GM12878 (cell line): Measurements from ENCODE around the gene SMIM7. TPM values are rescaled to one million over a fixed set of nuclear protein-coding genes. Genes with fewer than 3 reads are reported as not detected.
A peak's percentile ranks its signal among the peaks of the same experiment; 100 is the strongest.

Experiments used
- ATAC-seq: fragments of 200-7000 bp; cut with Tn5 transposase; 3 replicates; pipeline ENCODE4 v1.9.1; 2020; ENCODE audit warnings: mild to moderate bottlenecking, moderate library complexity
- BruUV-seq: library from RNA; stranded (reverse); fragments of 400-500 nt; replicated peaks from 2 replicates; lab custom pipeline; 2021; lab: Mats Ljungman, UMichigan
- CTCF ChIA-PET: fragments of 300-600 bp; sonication (Branson Sonifier 250); formaldehyde crosslinking; extraction: SDS; loops from one replicate; lab custom pipeline; 2021; ENCODE audit warnings: inconsistent platforms; lab: Yijun Ruan, JAX
- POLR2A ChIA-PET: fragments of 350-600 bp; formaldehyde crosslinking; extraction: SDS; loops from one replicate; lab custom pipeline; 2021; ENCODE audit warnings: inconsistent platforms; lab: Charles Lee
- RAD21 ChIA-PET: fragments of 300-600 bp; sonication (Branson Sonifier 250); formaldehyde crosslinking; loops from one replicate; lab custom pipeline; 2023; ENCODE audit warnings: antibody characterized with exemption; ENCODE audit not compliant: unreplicated experiment; lab: Charles Lee
- SMC1A ChIA-PET: fragments of 300-600 bp; sonication (Branson Sonifier 250); formaldehyde crosslinking; loops from one replicate; lab custom pipeline; 2023; ENCODE audit not compliant: unreplicated experiment, uncharacterized antibody; lab: Charles Lee
- DNase-seq: peaks from one replicate; pipeline ENCODE4 v3.0.0-alpha.2; 2011; ENCODE audit warnings: low read depth, low spot score
- FAIRE-seq: peaks from 3 replicates; lab custom pipeline; 2011; peaks lifted over from hg19 to GRCh38; lab: Jason Lieb, UNC
- H2AFZ ChIP-seq: 2 replicates; pipeline ENCODE4 v1.6.0; 2011; ENCODE audit warnings: low read depth, low read length, control low read depth; ENCODE audit not compliant: control insufficient read depth
- H3K27ac ChIP-seq: 2 replicates; pipeline ENCODE4 v1.5.1; 2011; ENCODE audit warnings: control low read depth; ENCODE audit not compliant: control insufficient read depth, insufficient read depth
- H3K27me3 ChIP-seq, 2 experiments: replicated peaks in 1 of 2; 2 replicates each; pipeline versions ENCODE4 v1.6.0 to v1.6.1; 2011; ENCODE audit warnings: low read length in 1 of 2; ENCODE audit not compliant: control insufficient read depth in 2 of 2, insufficient read depth in 2 of 2
- H3K36me3 ChIP-seq, 2 experiments: 2 replicates each; pipeline ENCODE4 v1.5.1; 2011; ENCODE audit warnings: low read length in 1 of 2; ENCODE audit not compliant: control insufficient read depth in 2 of 2, insufficient read depth in 2 of 2
- H3K4me1 ChIP-seq: 2 replicates; pipeline ENCODE4 v1.6.1; 2011; ENCODE audit warnings: mild to moderate bottlenecking, low read length, moderate library complexity, mixed read lengths; ENCODE audit not compliant: control insufficient read depth, insufficient read depth
- H3K4me2 ChIP-seq: 2 replicates; pipeline ENCODE4 v1.6.0; 2011; ENCODE audit warnings: control low read depth; ENCODE audit not compliant: control insufficient read depth, insufficient read depth
- H3K4me3 ChIP-seq: fragments of 200-600 bp; sonication (generic); 2 replicates; pipeline ENCODE4 v1.5.1; 2016
- H3K79me2 ChIP-seq: 2 replicates; pipeline ENCODE4 v1.6.0; 2011; ENCODE audit warnings: low read length; ENCODE audit not compliant: control insufficient read depth, insufficient read depth
- H3K9ac ChIP-seq: 2 replicates; pipeline ENCODE4 v1.8.0; 2011; ENCODE audit warnings: low read length, control low read depth, mixed read lengths; ENCODE audit not compliant: control insufficient read depth, insufficient read depth
- H3K9me3 ChIP-seq: replicated peaks from 3 replicates; pipeline ENCODE4 v1.5.1; 2011; ENCODE audit warnings: mild to moderate bottlenecking, low read length; ENCODE audit not compliant: control insufficient read depth, insufficient read depth
- H4K20me1 ChIP-seq: 2 replicates; pipeline ENCODE4 v1.6.0; 2011; ENCODE audit not compliant: control insufficient read depth, insufficient read depth
- EGR1 ChIP-seq, 2 experiments: IDR thresholded peaks; 1 replicate in 1 of 2; 2 replicates in 1 of 2; pipeline ENCODE4 v1.6.1; 2011 to 2012; ENCODE audit warnings: low read depth in 2 of 2, low read length in 2 of 2, borderline replicate concordance in 1 of 2, mild to moderate bottlenecking in 1 of 2, moderate library complexity in 1 of 2
- IKZF1 ChIP-seq: fragments of 450-650 bp; conservative IDR thresholded peaks from 2 replicates; pipeline ENCODE4 v1.6.1; 2017; ENCODE audit warnings: antibody characterized with exemption, mild to moderate bottlenecking
- SIX5 ChIP-seq: IDR thresholded peaks from 2 replicates; pipeline ENCODE4 v1.6.1; 2011; ENCODE audit warnings: mild to moderate bottlenecking, low read depth, low read length, moderate library complexity; ENCODE audit not compliant: severe bottlenecking
- WGBS: methylation state at CpG from one replicate; pipeline ENCODE4 v1.1.6; 2016; ENCODE audit warnings: low lambda C conversion rate; ENCODE audit not compliant: insufficient replicate concordance, insufficient coverage; ENCODE audit errors: missing lambda C conversion rate; 5-methylcytosine and 5-hydroxymethylcytosine counted together
- in situ Hi-C: fragments of 300-500 bp; cut with MboI; formaldehyde crosslinking; loops from 9 replicates; pipeline ENCODE4 v1.14.3; 2018; ENCODE audit warnings: mixed read lengths
- intact Hi-C: fragments of 100-400 bp; cut with micrococcal nuclease; formaldehyde crosslinking; loops from one replicate; pipeline ENCODE4 v1.14.2; 2022; ENCODE audit not compliant: unreplicated experiment
- polyA plus RNA-seq, 11 experiments: library from polyadenylated mRNA; depleted of rRNA in 4 of 11; unstranded in 6 of 11; stranded (reverse) in 5 of 11; fragments of >200 nt; fragmentation: Nextera tagmentation in 4 of 11; fragmentation: Illumina TruSeq in 1 of 11; extraction: Ambion mirVana in 4 of 11; extraction: Trizol in 1 of 11; gene quantifications; 1 replicate in 1 of 11; 2 replicates in 10 of 11; pipeline versions ENCODE4 v1.2.1 to v1.2.3, GENCODE V29; 2011 to 2016; ENCODE audit warnings: inconsistent platforms in 2 of 11, missing spikeins in 2 of 11, low read depth in 1 of 11
- total RNA-seq, 4 experiments: library from RNA; depleted of rRNA in 3 of 4; stranded (reverse); fragments of >200 nt in 3 of 4; fragmentation: Illumina TruSeq in 1 of 4; extraction: Trizol in 1 of 4; gene quantifications; 2 replicates each; pipeline versions ENCODE4 v1.2.1 to v1.2.3, GENCODE V29; 2013 to 2021

SMIM7 gene
- total and polyA plus RNA-seq, 10 of the 15 experiments (the other 5 are each of a cell fraction or from before 2014, with no cell fraction given) = 45.7 to 170 (median 70.8) TPM

DNA sequence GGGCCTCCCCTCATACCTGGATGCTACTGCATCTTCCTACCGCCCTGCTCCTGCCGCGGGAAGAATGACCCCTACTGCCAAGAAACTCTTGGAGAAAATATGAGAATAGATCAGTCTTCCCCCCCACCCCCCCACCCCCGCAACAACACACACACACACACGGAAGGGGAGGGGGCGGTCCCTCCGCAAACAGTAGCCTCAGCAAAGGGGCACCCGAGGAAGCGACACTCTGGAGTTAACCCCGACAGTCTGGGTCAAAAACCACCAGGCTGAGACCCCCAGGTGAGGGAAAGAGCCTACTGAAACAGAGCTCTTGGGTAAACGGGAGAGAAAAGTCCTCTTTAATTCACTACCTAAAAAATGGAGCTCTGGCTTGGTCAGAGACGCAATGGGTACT is 33.1 kb downstream of the SMIM7 start:
- WGBS = 0% methylated on average over 12 of the region's 12 CpGs
- peaks cover 74% of the 10 kb centered on the region for H3K79me2 ChIP-seq
- H3K27ac ChIP-seq = peak overlapping the region; percentile 66
- peak overlapping the region; percentile 94 for H3K4me3 ChIP-seq
- H3K36me3 ChIP-seq = peaks cover 6 to 12% of the 10 kb centered on the region in 2 experiments; a peak in 2 of 4 replicates
- in situ Hi-C loops (loop anchor here (5.0 kb wide), 1 partner anchor 39 kb away; no protein-coding TSS in a partner anchor), intact Hi-C loops (loop anchor here (5.0 kb wide), 1 partner anchor 36 kb away; the partner anchor contains the start of genes SMIM7 and TMEM38A)
- SMC1A ChIA-PET = interaction anchor here (1.1 to 10.1 kb wide), 5 partner anchors 9 to 53 kb away, joined by 4 to 164 read pairs (median 9); no protein-coding TSS in a partner anchor
- RAD21 ChIA-PET = interaction anchor here (1.0 to 9.0 kb wide), 3 partner anchors 9 to 83 kb away, joined by 4 to 169 read pairs (median 5); no protein-coding TSS in a partner anchor
- no peaks in the 10 kb centered on the region; the same call in 2 of the 3 replicates for H3K9me3 ChIP-seq
- DNase-seq (no peak), ATAC-seq (no peak), FAIRE-seq (no peak)
- POLR2A ChIA-PET = interaction anchor here (0.6 to 10.3 kb wide), 8 partner anchors 9 to 543 kb away, joined by 3 to 220 read pairs (median 4); partner anchors contain the start of genes SMIM7 and TMEM38A
- H2AFZ ChIP-seq = no peak overlapping the region
- no peaks in the 10 kb centered on the region for H3K27me3 ChIP-seq
- no peaks in the 10 kb centered on the region; the same call in 1 of the 2 replicates for H4K20me1 ChIP-seq
- no TSS peak for BruUV-seq
- H3K4me2 ChIP-seq = peak overlapping the region; percentile 77
- CTCF ChIA-PET = interaction anchor here (1.0 to 9.0 kb wide), 3 partner anchors 39 to 274 kb away, joined by 3 to 83 read pairs (median 4); no protein-coding TSS in a partner anchor
- peak overlapping the region; percentile 82 for H3K9ac ChIP-seq
- H3K4me1 ChIP-seq = peaks cover 18% of the 10 kb centered on the region
- TF ChIP-seq EGR1 (IDR thresholded peaks at IDR 0.05; ENCODE audit: borderline replicate concordance in 1 of 2, low read depth in 2 of 2, low read length in 2 of 2) (peak in 1 of 2 experiments; percentile 62; a peak in 2 of 3 replicates), SIX5 (no peak), IKZF1 (no peak)
